ENCODE data around the gene RIIAD1.
"Not testable (repeated sequence)": the region's sequence is repeated elsewhere in the genome, so short reads cannot be mapped to it uniquely, and the experiment has no call there.

Gene RIIAD1, protein sequence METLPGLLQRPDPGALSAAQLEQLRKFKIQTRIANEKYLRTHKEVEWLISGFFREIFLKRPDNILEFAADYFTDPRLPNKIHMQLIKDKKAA

GRCh38 chr1:151720974-151721787, at the start of gene RIIAD1:
Gene RIIAD1 (plus strand): TSS chr1:151721522. CDS start chr1:151721537, 15 bp downstream.
- DNase-seq (ENCODE audit: low spot score) = no peak

GRCh38 chr1:151673407-151673806, 47.9 kb upstream of the RIIAD1 start:
- DNase-seq (ENCODE audit: low spot score) = no peak

DNA sequence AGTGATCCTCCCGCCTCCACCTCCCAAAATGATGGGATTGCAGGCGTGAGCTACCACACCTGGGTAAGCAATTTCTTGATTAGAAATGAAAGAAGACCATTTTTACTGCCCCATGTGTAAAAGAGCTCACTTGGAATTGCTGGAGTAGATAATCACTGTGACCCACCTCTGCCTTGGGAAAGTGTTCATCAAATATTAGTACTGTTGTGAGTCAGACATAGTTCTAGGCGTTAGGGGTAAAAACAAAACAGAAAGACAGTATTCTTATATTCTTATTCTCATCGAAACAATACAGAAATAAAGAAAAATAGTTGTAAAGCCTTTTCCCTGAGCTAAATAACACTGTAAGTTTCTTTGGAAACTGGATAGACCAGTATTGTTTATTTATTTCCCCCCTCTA, 40.9 kb upstream of the RIIAD1 start:
- DNase-seq (ENCODE audit: low spot score) = no peak

- no peak for DNase-seq (ENCODE audit: low spot score)
Observed at GRCh38 chr1:151680826-151681225, 40.5 kb upstream of the RIIAD1 start.

DNA sequence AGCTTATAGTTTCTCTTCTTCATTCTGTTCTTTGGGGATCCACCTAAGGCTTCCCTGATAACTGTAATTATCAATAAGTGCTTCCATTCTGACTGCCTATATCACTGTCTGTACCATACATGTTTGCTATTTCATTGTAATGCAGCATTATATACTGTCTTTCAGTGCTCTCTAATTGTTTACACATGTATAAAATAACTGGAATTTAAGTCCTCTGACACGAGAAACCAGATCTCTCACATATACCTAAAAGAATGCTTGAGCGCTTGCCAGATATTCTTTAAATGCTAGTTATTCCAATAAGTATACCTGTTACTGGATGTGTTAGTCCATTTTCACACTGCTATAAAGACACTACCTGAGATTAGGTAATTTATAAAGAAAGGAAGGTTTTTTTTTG, 39.4 kb upstream of the RIIAD1 start:
- DNase-seq (ENCODE audit: low spot score) = no peak

DNA sequence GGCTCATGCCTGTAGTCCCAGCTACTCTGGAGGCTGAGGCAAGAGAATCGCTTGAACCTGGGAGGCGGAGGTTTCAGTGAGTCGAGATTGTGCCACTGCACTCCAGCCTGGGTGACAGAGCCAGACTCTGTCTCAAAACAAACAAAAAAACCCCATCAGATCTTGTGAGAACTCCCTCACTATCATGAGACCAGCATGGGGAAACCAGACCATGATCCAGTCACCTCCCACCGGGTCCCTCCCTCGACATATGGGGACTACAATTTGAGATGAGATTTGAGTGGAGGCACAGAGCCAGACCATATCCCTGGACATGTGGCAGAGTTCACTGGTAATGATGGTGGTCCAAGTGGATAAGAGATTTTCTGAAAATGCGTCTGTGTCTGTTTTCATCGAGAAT, 38.4 kb upstream of the RIIAD1 start:
- DNase-seq (ENCODE audit: low spot score) = not testable (repeated sequence)

DNA sequence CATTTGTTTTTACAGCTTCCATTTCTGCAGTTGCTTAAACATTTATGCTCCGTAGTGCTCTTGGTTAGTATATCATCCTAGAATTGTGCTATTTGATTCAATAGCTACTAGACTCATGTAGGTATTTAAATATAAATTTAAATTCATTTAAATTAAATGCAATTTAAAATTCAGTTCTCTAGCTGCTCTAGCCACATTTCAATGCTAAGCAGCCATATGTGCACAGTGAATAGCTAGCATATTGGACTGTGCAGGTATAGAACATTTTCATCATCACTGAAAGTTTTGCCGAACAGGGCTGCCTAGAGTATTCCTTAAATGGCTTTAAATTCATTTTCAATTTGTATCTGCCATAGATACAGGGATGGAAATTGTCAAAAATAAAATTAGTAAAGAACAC, 37.2 kb upstream of the RIIAD1 start:
- no peak for DNase-seq (ENCODE audit: low spot score)

DNA sequence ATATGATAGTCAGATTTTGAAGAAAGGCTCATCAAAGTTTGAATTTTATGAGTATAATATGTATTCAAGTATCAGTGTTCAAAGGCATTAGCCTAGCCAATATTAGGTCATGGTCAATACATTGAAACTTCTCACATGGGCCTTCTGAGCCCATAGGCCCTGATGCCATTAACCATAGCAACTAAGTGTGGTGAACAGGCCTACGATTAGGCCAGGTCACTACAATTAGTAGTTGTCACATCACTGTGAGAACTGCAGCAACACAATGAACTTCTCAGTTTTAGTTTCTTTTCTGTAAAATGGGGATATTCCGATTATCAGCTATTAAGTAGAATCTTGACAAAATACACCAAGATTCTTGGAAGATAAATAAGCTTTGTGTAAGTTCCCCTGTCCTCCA, 34.8 kb upstream of the RIIAD1 start:
- DNase-seq (ENCODE audit: low spot score) = no peak

DNA sequence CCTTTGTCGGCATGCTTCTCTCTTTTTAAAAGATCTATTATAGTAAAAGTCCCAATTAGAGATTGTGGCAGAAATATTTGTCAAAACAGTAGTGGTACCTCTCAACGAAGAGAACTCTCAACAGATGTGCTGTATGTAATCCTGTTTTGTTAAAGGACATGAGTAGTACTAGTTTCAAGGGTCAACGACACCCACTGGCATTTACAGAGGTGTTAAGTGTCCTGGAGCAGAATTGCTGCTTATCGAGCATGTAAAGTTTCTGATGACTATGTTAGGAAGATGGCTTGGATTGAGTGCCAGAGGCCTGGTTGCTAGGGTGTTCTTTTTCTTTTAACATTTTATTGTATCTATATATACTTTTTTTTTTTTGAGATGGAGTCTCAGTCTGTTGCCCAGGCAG, 31.8 kb upstream of the RIIAD1 start:
- DNase-seq (ENCODE audit: low spot score) = no peak

DNA sequence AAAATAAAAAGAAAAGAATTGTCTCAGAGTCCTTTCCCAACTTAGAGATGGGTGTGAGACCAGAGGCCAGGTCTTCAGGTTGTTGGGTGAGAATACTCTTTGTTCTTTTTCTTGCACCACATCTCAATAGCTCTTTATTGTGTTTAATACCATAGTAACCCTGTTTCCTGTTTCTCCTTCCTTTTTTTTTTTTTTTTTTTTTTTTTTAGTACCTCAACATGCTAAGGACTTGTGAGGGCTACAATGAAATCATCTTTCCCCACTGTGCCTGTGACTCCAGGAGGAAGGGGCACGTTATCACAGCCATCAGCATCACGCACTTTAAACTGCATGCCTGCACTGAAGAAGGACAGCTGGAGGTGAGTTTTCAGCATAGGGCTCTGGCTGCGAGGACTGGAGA, 29.1 kb upstream of the RIIAD1 start:
- no peak for DNase-seq (ENCODE audit: low spot score)

- DNase-seq (ENCODE audit: low spot score) = peak; percentile 59
Observed at GRCh38 chr1:151693057-151693651, 28.2 kb upstream of the RIIAD1 start.

DNA sequence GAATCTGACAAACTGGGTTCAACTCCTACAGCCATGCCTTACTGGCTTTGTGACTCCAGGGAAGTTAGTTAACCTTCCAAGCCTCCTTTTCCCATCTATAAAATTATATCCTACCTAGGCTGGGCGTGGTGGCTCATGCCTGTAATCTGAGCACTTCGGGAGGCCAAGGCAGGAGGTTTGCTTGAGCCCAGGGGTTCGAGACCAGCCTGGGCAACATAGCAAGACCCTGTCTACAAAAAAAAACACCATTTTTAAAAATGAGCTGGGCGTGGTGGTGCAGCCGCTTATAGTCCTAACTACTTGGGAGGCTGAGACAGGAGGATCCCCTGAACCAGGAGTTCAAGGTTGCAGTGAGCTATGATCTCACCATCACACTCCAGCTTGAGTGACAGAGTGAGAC, 19.8 kb upstream of the RIIAD1 start:
- no peak for DNase-seq (ENCODE audit: low spot score)

DNA sequence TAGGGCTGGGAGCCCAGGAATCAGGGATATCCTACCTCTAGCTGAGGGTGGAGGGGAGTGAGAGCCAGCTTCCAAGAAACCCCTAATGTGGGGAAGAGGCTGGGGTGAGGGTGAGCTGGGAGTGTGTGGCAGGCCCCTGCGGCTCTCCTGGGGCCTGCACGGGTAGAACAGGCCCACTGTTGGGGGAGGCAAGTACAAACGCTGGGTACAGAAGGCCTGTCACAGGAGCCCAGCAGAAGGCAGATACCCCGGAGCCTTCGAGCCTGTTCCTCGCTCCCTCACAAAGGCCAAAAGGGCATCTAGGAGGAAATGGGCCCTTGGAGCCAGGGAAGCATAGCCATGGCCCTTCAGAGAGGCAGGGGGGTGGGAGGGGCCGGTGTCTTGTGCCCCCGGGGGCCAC, 18.4 kb upstream of the RIIAD1 start:
- DNase-seq (ENCODE audit: low spot score) = no peak

GRCh38 chr1:151703813-151704212, 17.5 kb upstream of the RIIAD1 start:
- no peak for DNase-seq (ENCODE audit: low spot score)

- no peak for DNase-seq (ENCODE audit: low spot score)
Observed at GRCh38 chr1:151704246-151704645, 17.1 kb upstream of the RIIAD1 start.

DNA sequence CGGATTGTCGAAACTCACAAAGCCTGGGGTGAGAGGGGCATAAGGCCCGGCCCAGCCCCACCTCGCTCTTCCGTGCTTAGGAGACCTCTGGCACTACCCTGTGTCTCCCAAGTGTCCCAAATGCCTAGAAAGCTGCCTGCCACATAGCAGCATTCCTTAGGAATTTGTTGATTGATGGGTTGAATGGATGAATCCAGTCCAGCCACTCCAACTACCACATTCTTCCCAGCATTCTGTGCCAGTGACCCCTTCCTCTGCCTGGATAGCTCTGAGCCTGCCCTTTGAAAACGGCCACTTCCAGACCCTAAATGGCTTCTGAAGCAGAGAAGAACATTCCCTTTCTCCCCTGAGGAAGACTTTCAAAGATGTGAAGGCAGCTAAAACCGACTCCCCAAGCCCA, 16.2 kb upstream of the RIIAD1 start:
- no peak for DNase-seq (ENCODE audit: low spot score)

DNA sequence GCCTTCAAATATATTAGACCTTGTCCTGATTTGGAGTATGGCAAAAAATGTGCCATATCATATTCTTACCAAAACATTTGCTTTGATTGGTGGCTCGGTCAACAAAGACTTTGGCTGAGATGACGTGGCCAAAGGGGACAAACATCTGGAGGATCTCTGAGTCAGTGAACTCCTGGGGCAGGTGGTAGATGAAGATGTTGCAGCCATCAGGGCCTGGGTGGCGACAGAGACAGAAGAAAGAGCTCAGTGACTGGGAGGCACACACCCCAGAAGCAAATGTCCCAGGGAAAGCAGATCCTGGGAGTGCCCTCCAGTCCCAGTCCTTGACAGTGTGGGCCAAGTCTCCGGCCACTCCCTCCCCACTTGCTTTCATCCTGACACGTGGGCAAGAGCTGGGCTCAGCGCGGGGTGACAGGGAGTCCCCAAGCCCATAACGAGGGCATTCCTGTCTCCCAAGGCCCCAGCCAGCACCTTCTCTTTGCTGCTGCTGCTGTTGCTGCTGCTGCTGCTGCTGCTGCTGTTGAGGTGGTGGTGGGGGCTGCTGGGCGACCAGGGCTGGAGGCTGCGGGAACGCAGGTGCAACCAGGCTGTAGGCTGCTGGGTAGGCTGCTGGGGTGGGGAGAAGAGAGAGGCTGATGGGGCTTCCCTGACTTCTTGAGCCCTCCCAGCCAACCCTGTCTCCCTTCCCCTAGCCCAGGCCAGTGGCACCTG, 15.4 kb upstream of the RIIAD1 start:
- no peak for DNase-seq (ENCODE audit: low spot score)

GRCh38 chr1:151706464-151707415, 14.6 kb upstream of the RIIAD1 start:
- no peak for DNase-seq (ENCODE audit: low spot score)

GRCh38 chr1:151707541-151708065, 13.7 kb upstream of the RIIAD1 start:
- no peak for DNase-seq (ENCODE audit: low spot score)

DNA sequence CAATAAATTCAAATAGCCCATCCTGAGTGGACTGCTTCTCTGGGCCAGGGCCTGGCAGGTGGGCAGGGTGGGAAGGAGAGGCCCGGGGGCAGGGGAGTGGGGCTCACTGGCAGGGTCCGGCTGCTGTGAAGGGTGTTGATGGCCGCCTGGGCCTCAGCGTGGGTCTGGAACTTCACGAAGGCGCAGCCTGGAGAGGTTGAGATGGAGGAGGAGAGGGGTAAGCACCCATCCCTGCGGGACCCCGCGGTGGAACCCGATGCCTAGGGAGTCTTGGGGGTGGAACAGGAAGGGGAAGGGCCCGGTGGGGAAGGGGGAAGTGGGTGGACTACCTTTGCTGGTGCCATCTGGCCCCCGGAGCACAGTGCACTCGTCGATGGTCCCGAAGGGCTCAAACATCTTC, 12.4 kb upstream of the RIIAD1 start:
- DNase-seq (ENCODE audit: low spot score) = no peak

DNA sequence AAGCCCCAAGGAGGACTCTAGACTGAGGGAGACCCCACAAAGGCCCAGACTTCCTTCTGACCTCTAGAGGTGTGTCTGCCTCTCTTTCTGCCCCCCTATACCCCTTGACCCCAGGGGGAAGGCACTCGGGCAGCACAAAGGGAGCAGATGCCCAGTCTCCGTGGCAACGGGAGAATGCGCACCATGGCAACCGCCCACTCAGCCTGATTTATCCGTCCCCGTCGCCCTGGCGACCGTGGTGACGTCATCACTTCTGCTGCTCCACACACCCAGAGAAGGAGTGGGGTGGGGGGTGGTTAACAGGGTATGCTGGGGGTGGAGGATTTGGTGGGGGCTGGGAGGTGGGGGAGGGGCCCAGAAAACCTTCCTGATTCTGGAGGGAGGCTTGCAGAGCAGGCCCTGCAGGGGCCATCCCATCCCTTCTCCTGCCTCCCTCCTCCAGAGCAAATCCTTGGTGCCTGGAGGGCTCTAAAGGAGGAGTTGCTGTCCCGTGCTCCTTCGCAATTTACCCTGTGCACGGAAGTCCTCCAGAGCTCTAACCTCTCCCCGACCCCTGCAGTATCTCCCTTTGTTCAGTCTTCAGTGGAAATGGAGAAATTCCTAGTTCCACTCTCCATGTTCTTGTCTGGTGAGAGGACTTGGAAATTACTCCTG, 11.0 kb upstream of the RIIAD1 start:
- DNase-seq (ENCODE audit: low spot score) = no peak

Measured in pons (tissue), 1 donor.